Lower leg skin (tissue), 3 donors: Measurements from ENCODE around the gene CDH3.

Experiments used
- CTCF ChIP-seq, 3 donors: fragments of 450-650 bp; IDR thresholded peaks; one replicate each; pipeline ENCODE4 v1.5.1; 2016; ENCODE audit warnings: antibody characterized with exemption in 3 of 3, mild to moderate bottlenecking in 3 of 3, moderate library complexity in 2 of 3
- POLR2A ChIP-seq, 2 donors: fragments of 450-650 bp; IDR thresholded peaks; one replicate each; pipeline ENCODE4 v1.6.1; 2016 to 2017; ENCODE audit warnings: antibody characterized with exemption in 2 of 2, mild to moderate bottlenecking in 1 of 2, moderate library complexity in 1 of 2

- TF ChIP-seq CTCF (IDR thresholded peaks at IDR 0.05) (no peak), POLR2A (IDR thresholded peaks at IDR 0.05) (no peak)
These were observed 17.1 kb upstream of the CDH3 start for GRCh38 chr16:68627951-68628425.
